Large intestine (tissue), 3 donors: Measurements from ENCODE around the gene DVL3. TPM values are rescaled to one million over a fixed set of nuclear protein-coding genes. Genes with fewer than 3 reads are reported as not detected.

Source experiments
- DNase-seq, 2 donors: peaks; one replicate each; pipeline versions ENCODE4 v3.0.0 to v3.0.0-alpha.2; 2013
- H3K27ac ChIP-seq: one replicate; pipeline ENCODE4 v1.5.1; 2013; ENCODE audit warnings: low read length
- H3K27me3 ChIP-seq: 2 replicates; pipeline ENCODE4 v1.6.1; 2013; ENCODE audit warnings: low read length; ENCODE audit not compliant: control insufficient read depth, insufficient read depth
- H3K36me3 ChIP-seq: 2 replicates; pipeline ENCODE4 v1.6.1; 2013; ENCODE audit warnings: low read length; ENCODE audit not compliant: control insufficient read depth, insufficient read depth
- H3K4me1 ChIP-seq: one replicate; pipeline ENCODE4 v1.6.1; 2013; ENCODE audit warnings: low read length; ENCODE audit not compliant: control insufficient read depth, insufficient read depth
- H3K4me3 ChIP-seq: one replicate; pipeline ENCODE4 v1.5.1; 2013; ENCODE audit warnings: low read length
- H3K9me3 ChIP-seq: one replicate; pipeline ENCODE4 v1.6.1; 2013; ENCODE audit warnings: mild to moderate bottlenecking, low read depth, low read length, moderate library complexity; ENCODE audit not compliant: control insufficient read depth
- WGBS: methylation state at CpG from one replicate; pipeline ENCODE4 v1.1.5; 2013; ENCODE audit warnings: low lambda C conversion rate; ENCODE audit not compliant: insufficient coverage; 5-methylcytosine and 5-hydroxymethylcytosine counted together
- polyA plus RNA-seq: library from polyadenylated mRNA; unstranded; fragments of 120-200 nt; gene quantifications from one replicate; pipeline ENCODE4 v1.2.1, GENCODE V29; 2013

Gene DVL3
- polyA plus RNA-seq, 1 donor = 81.0 TPM

GRCh38 chr3:184134746-184135148 lies 20.4 kb upstream of the DVL3 start:
- Histone ChIP-seq H3K4me3 (peak overlapping the region; percentile 97), H3K27me3 (no peaks in the 10 kb centered on the region), H3K36me3 (peaks cover 9% of the 10 kb centered on the region), H3K4me1 (peaks cover 9% of the 10 kb centered on the region), H3K27ac (peak overlapping the region; percentile 70), H3K9me3 (no peaks in the 10 kb centered on the region)
- no CpG with 5 or more reads among the region's 21 CpGs for WGBS
- DNase-seq = no peak

GRCh38 chr3:184135149-184135910 lies 19.8 kb upstream of the DVL3 start, which contains the start of gene EIF2B5:
Gene EIF2B5 (plus strand): TSS chr3:184135358. CDS start chr3:184135386, 28 bp downstream.
- Histone ChIP-seq H3K27me3 (no peaks in the 10 kb centered on the region), H3K4me3 (peak within 1 kb of the TSS; percentile 97), H3K36me3 (peaks cover 11% of the 10 kb centered on the region), H3K4me1 (peaks cover 9% of the 10 kb centered on the region), H3K9me3 (no peaks in the 10 kb centered on the region), H3K27ac (peak within 1 kb of the TSS; percentile 70)
- WGBS = no CpG with 5 or more reads among the region's 56 CpGs
- peak; percentile 92 to 95 for DNase-seq

GRCh38 chr3:184135911-184136260 lies 19.3 kb upstream of the DVL3 start:
- 20% methylated on average over 1 of the region's 9 CpGs for WGBS
- peak overlapping the region; percentile 70 for H3K27ac ChIP-seq

GRCh38 chr3:184140436-184140835 lies 14.7 kb upstream of the DVL3 start:
- peaks cover 60% of the 10 kb centered on the region for H3K36me3 ChIP-seq
- H3K27ac ChIP-seq = no peak overlapping the region
- no peak for DNase-seq

More at GRCh38 chr3:184135911-184136260, 19.3 kb upstream of the DVL3 start:
- DNase-seq = no peak
- Histone ChIP-seq H3K4me3 (peak overlapping the region; percentile 97), H3K4me1 (peaks cover 9% of the 10 kb centered on the region), H3K36me3 (peaks cover 16% of the 10 kb centered on the region), H3K9me3 (no peaks in the 10 kb centered on the region), H3K27me3 (no peaks in the 10 kb centered on the region)

GRCh38 chr3:184142199-184142598 lies 13.0 kb upstream of the DVL3 start:
- Histone ChIP-seq H3K4me1 (peaks cover 23% of the 10 kb centered on the region), H3K9me3 (no peaks in the 10 kb centered on the region), H3K4me3 (no peak overlapping the region), H3K27me3 (no peaks in the 10 kb centered on the region), H3K36me3 (peaks cover 60% of the 10 kb centered on the region), H3K27ac (no peak overlapping the region)
- 100% methylated on average over 1 of the region's 7 CpGs for WGBS
- no peak for DNase-seq

More at GRCh38 chr3:184140436-184140835, 14.7 kb upstream of the DVL3 start:
- WGBS = no CpG with 5 or more reads among the region's 10 CpGs
- Histone ChIP-seq H3K9me3 (no peaks in the 10 kb centered on the region), H3K4me1 (peaks cover 21% of the 10 kb centered on the region), H3K4me3 (no peak overlapping the region), H3K27me3 (no peaks in the 10 kb centered on the region)

GRCh38 chr3:184143327-184143726 lies 11.8 kb upstream of the DVL3 start:
- no peak for DNase-seq
- Histone ChIP-seq H3K27me3 (no peaks in the 10 kb centered on the region), H3K4me3 (no peak overlapping the region), H3K36me3 (peaks cover 51% of the 10 kb centered on the region), H3K4me1 (peaks cover 29% of the 10 kb centered on the region), H3K27ac (no peak overlapping the region), H3K9me3 (no peaks in the 10 kb centered on the region)
- no CpG with 5 or more reads among the region's 3 CpGs for WGBS

- no CpG with 5 or more reads among the region's 5 CpGs for WGBS
- no peak for DNase-seq
- Histone ChIP-seq H3K4me3 (no peak overlapping the region), H3K27ac (peak overlapping the region; percentile 90), H3K36me3 (peaks cover 51% of the 10 kb centered on the region), H3K27me3 (no peaks in the 10 kb centered on the region), H3K9me3 (no peaks in the 10 kb centered on the region), H3K4me1 (peaks cover 29% of the 10 kb centered on the region)
Measured at GRCh38 chr3:184144505-184144904, 10.7 kb upstream of the DVL3 start.

GRCh38 chr3:184145111-184145524 lies 10.1 kb upstream of the DVL3 start:
- H3K27ac ChIP-seq = peak overlapping the region; percentile 90

GRCh38 chr3:184145751-184146270 lies 9.4 kb upstream of the DVL3 start:
- H3K36me3 ChIP-seq = peaks cover 44% of the 10 kb centered on the region
- DNase-seq = peak; percentile 75 to 90
- WGBS = no CpG with 5 or more reads among the region's 8 CpGs

More at GRCh38 chr3:184145111-184145524, 10.1 kb upstream of the DVL3 start:
- peaks cover 51% of the 10 kb centered on the region for H3K36me3 ChIP-seq
- DNase-seq = peak; percentile 75 to 84
- no CpG with 5 or more reads among the region's 4 CpGs for WGBS
- no peaks in the 10 kb centered on the region for H3K9me3 ChIP-seq
- peaks cover 29% of the 10 kb centered on the region for H3K4me1 ChIP-seq
- no peaks in the 10 kb centered on the region for H3K27me3 ChIP-seq
- no peak overlapping the region for H3K4me3 ChIP-seq

GRCh38 chr3:184148076-184148475 lies 7.1 kb upstream of the DVL3 start:
- Histone ChIP-seq H3K9me3 (no peaks in the 10 kb centered on the region), H3K27me3 (no peaks in the 10 kb centered on the region), H3K4me3 (no peak overlapping the region), H3K4me1 (peaks cover 29% of the 10 kb centered on the region), H3K36me3 (peaks cover 22% of the 10 kb centered on the region), H3K27ac (no peak overlapping the region)
- WGBS = 24% methylated on average over 2 of the region's 3 CpGs
- DNase-seq = peak in 1 of 2 donors; percentile 35

More at GRCh38 chr3:184145751-184146270, 9.4 kb upstream of the DVL3 start:
- Histone ChIP-seq H3K4me3 (no peak overlapping the region), H3K4me1 (peaks cover 29% of the 10 kb centered on the region), H3K27me3 (no peaks in the 10 kb centered on the region), H3K9me3 (no peaks in the 10 kb centered on the region), H3K27ac (peak overlapping the region; percentile 90)
